Esophagus mucosa (tissue), 1 donor: ENCODE results near the gene PAK5. TPM values are rescaled to one million over a fixed set of nuclear protein-coding genes. Genes with fewer than 3 reads are reported as not detected.

ENCODE experiments used
- ATAC-seq: fragments of 200-7000 bp; cut with Tn5 transposase; one replicate; pipeline ENCODE4 v1.9.1; 2020
- total RNA-seq: library from RNA; stranded (reverse); gene quantifications from one replicate; pipeline ENCODE4 v1.2.4, GENCODE V29; 2023
- donor health status: DM: yes; HTN: yes; CAD: no.

Gene PAK5
- total RNA-seq: 0.52 TPM

- peak; percentile 87 for ATAC-seq
Measured at GRCh38 chr20:9838378-9839295, at the start of gene PAK5. TSS of gene PAK5 (minus strand) at chr20:9839076. CDS start at chr20:9644328, 194,748 bp downstream.

- ATAC-seq: no peak
Measured at GRCh38 chr20:9887706-9888105, 48.8 kb upstream of the PAK5 start.

- ATAC-seq: peak; percentile 48
Measured at GRCh38 chr20:9886227-9886626, 47.4 kb upstream of the PAK5 start.

- ATAC-seq: no peak
Measured at GRCh38 chr20:9884666-9885065, 45.8 kb upstream of the PAK5 start.

DNA sequence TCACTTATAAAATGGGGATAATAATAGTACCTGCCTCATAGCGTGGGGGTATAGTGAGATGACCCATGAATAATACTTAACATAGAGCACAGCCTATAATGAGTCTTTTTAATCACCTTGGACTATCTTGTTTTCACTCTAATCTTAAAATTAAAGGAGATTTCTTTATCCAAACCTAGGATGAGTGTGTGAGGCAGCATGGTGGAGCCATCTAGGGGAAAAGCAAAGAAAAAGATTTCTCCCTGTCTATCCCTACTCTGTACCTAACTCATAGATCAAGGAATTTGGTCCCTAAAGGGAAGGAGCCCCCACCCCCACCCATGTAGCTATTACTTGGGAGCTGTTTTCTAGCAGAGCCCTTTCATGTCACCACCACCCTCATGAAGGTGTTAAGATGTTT lies 45.2 kb upstream of the PAK5 start:
- no peak for ATAC-seq

DNA sequence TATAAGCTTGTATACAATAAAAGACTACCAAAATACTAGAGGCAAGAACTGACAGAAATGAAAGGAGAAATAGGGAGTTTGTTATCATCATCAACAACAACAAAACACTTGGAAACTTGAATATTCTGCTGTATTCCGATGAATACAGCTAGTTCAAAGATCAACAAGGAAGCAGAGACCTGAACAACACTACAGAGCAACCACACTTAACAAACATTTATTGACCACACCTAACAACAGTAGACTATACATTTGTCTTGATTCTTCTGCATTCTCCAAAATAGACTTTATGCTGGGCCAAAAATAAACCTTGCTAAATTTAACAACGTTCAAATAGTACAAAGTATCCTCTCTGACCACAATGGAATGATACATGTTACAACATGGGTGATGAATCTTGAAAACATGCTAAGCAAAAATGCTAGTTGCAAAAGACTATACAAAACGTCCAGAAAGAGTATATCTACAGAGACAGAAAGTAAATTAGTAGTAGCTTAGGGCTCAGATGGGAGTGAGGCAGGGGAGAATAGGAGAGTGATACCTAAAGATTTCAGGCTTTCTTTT lies 39.1 kb upstream of the PAK5 start:
- ATAC-seq: no peak

DNA sequence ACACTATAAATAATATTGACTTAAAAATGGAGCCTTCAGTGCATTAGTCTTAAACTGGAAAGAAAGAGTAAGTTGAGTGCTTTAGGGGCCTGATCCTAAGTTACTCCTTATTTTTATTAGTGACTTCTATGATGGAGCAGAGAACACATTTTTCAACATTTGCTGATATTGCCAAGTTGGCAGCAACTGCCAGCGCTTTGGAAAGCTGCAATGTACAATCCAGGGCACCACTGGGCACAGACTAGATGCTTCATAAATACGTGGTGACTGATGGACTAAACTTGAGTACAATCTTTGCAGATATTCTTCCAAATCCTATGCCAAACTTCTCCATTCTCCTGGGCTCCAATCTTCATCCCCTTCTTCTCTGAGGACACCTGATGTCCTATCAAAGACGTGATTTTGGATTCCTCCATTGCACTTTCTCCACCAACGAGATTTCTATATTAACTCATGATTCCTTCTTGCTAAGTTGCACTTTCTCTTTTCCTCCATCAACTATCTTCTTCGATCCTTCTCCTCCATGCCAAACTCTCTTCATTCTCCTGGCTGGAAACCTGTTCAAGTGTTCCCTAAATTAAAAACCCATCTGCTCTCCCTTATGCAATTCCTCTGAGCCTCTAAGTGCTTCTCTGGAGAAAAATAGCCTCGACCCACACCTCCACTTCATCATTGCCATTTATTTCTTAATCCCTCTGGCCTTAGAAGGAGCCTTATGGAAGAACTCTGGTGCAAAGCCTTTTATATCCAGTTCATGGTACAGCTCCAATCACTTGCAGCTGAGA lies 28.5 kb upstream of the PAK5 start:
- ATAC-seq: no peak

- ATAC-seq: peak; percentile 42
Measured at GRCh38 chr20:9852566-9852965, 13.7 kb upstream of the PAK5 start.

GRCh38 chr20:9839626-9840025 lies 750 bp upstream of the PAK5 start:
- ATAC-seq: peak; percentile 55

DNA sequence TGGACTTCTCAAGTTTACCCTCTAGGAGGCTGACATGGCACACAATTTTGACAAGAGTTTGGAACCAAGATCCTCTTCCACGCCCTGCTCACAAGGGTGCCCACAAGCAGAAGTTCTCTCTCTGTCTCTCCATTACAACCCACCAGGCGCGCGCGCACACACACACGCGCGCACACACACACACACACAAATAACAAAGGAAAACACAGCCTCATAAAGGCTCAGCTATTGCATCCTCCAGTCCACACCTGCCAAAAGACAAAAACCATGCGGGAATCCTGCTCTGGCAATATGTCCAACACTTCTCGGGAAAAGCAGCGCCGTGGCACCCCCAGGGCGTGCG lies 870 bp downstream of the PAK5 start:
- no peak for ATAC-seq

GRCh38 chr20:9837634-9838033 lies 1.2 kb downstream of the PAK5 start:
- no peak for ATAC-seq

DNA sequence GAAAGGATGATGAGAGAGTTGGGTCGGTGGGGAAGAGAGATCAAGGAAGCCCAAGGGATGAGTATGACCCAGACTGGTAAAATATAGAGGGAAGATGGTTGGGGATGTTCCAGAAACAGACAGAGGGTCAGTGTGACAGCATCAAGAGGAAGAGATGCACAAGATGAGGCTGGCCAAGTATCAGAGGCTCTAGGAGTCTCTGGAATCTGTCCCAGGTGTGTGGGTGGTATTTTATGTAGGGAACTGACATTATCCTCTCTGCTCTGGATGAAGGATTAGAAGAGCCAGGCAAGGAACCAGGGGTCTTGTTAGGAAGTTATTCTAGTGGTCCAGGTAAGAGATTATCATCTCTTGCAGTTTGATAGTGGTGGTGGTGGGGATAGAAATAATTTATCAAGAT lies 3.6 kb downstream of the PAK5 start:
- no peak for ATAC-seq

- no peak for ATAC-seq
Measured at GRCh38 chr20:9831032-9831431, 7.8 kb downstream of the PAK5 start.

- ATAC-seq: no peak
Measured at GRCh38 chr20:9829835-9830234, 9.0 kb downstream of the PAK5 start.

DNA sequence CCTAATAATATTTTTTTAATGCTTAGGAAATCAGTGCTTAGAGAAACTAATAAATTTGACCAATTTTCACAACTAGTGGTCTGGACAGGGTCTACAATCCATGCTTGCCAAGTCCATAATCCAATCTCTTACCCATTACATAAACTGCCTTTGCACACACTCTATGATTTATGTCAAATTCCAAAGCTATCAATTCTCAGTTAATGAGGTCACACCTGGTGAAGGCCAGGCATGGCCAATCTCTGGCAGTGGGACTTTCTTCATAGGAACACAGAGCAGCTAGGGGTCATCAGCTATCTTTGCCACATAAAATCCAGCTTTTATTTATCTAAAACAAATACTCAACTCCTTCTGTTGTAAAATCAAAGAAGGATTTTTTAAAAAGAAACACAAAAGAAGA lies 21.2 kb downstream of the PAK5 start:
- no peak for ATAC-seq

- no peak for ATAC-seq
Measured at GRCh38 chr20:9815632-9816031, 23.2 kb downstream of the PAK5 start.

GRCh38 chr20:9810738-9811137 lies 28.1 kb downstream of the PAK5 start:
- no peak for ATAC-seq

DNA sequence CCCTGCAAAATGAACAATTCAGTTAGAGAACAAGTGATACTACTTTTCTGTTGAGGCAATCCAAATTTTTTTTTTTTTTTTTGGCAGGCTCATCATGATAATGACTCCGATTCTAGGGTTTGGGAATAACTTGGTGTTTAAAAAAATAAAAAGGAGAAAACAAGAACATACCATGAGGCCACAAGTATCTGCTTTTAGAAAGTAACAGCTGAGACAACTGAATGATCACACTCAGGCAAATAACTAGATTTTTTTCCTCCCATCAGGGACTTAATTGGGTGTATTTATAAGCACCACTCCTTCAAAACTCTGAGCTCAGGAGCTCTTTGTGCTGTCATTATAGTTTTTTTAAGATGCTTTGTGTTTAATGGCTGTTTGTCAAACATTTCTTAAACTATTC lies 29.6 kb downstream of the PAK5 start:
- no peak for ATAC-seq

- ATAC-seq: no peak
Measured at GRCh38 chr20:9808166-9808565, 30.7 kb downstream of the PAK5 start.

DNA sequence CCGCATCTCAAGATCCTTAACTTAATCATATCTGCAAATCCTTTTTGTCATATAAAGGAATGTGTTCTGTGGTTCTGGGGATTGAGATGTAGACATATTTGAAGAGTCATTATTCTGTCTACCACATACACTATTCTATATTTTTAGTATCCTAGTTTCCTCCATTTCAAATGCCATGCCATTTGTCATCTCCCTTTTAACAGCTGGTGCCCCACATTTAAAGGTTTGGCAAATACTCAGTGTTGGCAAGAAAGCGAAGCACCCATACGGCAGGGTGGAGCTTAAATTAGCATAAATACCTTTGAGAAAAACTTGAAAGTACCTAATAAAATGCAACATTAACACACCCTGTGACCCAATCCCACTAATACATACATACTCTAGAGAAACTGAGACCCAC lies 31.7 kb downstream of the PAK5 start:
- no peak for ATAC-seq

DNA sequence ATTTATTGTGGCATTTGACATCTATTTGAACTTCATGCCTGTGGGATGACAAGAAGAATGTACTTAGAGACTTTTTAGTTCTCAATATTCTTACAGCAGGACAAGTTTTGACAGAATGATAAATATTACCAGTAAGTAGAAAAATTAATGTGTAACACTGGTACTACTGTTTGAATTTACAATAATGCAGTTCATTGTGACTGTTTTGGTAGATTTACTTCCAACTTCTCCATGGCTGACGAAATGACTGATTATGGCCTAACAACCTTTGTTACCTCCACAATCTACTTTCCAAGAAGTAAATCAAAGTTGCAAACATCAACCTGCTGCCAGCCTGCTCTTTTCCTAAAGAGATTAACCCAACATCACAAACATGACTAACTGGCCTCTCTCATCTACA lies 38.5 kb downstream of the PAK5 start:
- no peak for ATAC-seq

GRCh38 chr20:9794831-9795230 lies 44.0 kb downstream of the PAK5 start:
- no peak for ATAC-seq

- ATAC-seq: no peak
Measured at GRCh38 chr20:9792674-9793073, 46.2 kb downstream of the PAK5 start.

- no peak for ATAC-seq
Measured at GRCh38 chr20:9789131-9789530, 49.7 kb downstream of the PAK5 start.
